HT1080 (cell line): ENCODE measurements around the gene TNFAIP8. TPM values are rescaled to one million over a fixed set of nuclear protein-coding genes. Genes with fewer than 3 reads are reported as not detected.

ENCODE experiments used
- DNase-seq: peaks from one replicate; pipeline ENCODE4 v3.0.0-alpha.2; 2015; ENCODE audit warnings: low read depth
- total RNA-seq: library from RNA; depleted of rRNA; stranded (reverse); fragments of >200 nt; shearing (Covaris generic); gene quantifications from 2 replicates; pipeline ENCODE4 v1.2.3, GENCODE V29; 2014

TNFAIP8 gene
- total RNA-seq, 1 experiment from 2014 or later: 26.7 TPM

DNA sequence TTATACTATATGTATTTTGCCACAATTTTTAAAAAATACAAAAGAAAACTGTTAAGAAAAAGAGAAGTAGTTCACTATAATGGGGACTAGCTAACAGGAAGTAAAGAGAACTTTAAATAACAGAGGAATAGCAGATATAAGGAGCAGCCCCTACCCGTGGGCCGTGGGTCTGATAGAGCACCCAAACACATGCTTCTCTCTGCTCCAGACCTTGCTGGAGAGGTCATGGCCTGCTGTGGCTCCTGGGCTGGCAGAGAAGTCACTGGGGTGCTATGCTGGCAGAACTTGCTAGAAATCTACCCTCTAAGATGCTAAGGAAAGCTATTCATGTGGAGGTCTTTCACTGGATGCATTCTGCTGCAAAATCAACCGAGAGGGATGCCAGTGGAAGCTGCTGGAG is 10.0 kb upstream of the TNFAIP8 start:
- no peak for DNase-seq

DNA sequence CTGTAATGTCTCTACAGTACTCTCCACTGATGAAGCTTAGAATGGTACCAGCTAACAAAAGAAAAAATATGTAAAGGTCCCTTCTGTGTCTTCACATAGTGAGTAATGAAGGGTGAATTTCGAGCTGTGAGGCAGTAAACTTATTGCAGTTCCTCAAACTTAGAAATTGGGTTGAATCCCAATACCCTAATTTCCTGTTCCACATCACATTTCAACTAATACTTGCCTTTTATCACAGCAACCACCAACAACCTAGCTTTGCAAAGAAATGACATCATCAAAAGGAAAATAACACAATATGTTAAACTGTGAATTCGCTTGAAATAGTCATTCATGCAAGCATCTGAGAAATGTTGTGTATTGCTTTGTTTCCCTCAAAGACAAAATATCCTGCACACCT is 9.4 kb upstream of the TNFAIP8 start:
- no peak for DNase-seq

- no peak for DNase-seq
Observed at GRCh38 chr5:119347574-119347973, 8.2 kb upstream of the TNFAIP8 start.

GRCh38 chr5:119347991-119348390 is 7.8 kb upstream of the TNFAIP8 start:
- no peak for DNase-seq

GRCh38 chr5:119353213-119353612 is 2.6 kb upstream of the TNFAIP8 start:
- DNase-seq: no peak

GRCh38 chr5:119353686-119354366 is 2.0 kb upstream of the TNFAIP8 start:
- no peak for DNase-seq

DNA sequence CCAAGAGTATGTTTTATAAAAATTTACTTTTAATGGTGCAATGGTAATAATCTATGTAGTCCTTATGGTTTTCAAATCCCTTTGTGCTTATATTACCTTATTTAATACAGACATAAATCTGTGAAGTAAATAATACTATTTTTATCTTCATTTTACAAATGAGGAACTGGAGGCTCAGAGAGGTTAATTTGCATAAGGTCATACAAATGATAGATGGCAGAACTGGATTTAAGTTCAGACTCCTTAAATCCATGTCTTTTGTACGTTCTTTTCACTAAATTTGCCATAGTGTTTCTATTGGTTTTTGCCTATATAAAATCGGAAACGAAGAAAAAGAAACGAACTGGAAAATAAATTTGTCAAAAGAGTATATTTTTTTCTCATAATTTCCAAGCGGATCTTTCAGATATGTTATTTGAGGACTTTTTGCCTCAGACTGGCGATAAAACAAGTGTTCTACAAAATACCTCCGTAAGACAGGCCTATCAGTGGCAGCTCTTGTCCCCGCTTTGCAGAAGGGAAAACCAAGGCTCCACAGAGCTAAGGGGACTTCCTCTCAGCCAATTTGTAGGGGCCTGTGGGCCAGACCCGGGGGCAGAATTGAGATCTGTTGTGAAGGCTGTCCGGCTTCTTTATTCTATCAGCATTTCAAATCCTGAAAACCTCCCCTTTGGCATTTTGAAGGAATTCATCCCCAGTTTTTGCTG is 1.1 kb upstream of the TNFAIP8 start:
- DNase-seq: no peak

DNA sequence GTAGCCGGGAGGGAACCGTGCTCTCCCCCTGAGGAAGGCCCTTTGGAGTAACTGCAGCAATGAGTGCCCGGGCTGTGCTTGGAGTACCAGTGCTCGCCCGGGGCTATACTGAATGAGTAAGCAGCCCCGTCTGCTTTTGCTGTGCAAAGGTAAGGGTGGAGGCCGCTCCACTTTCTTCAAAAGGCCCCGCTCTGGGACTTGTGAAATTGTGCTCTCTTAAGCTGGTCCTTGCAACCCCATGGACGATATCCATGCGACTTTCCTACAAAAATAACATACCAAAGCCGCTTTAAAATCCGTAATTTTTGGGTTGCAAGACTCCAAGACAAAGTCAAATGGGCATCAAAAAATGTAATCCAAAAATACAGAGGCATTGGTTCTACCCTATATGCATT is 578 bp upstream of the TNFAIP8 start:
- no peak for DNase-seq

- no peak for DNase-seq
Observed at GRCh38 chr5:119356612-119357188, 881 bp downstream of the TNFAIP8 start.

- no peak for DNase-seq
Observed at GRCh38 chr5:119357270-119357669, 1.5 kb downstream of the TNFAIP8 start.

- no peak for DNase-seq
Observed at GRCh38 chr5:119357808-119358529, 2.1 kb downstream of the TNFAIP8 start.

DNA sequence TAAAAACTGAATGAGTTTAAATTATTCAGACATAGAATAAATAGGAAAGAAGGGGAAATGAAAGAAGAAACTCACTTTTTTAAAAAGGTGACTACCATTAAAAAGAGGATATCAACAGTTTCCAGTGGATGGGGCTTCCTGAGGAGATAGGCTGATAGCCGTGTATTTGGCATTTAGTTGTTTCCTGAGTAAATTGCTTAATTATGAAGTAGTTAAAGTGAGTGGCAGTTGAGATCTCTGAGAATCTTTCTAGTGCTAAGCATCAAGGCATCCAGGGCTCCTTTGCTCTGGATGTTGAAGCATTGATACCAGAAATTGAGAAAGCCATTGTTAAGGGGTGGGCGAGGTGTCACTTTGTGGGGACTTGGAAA is 2.7 kb downstream of the TNFAIP8 start:
- no peak for DNase-seq

- no peak for DNase-seq
Observed at GRCh38 chr5:119358901-119359603, 3.2 kb downstream of the TNFAIP8 start.

DNA sequence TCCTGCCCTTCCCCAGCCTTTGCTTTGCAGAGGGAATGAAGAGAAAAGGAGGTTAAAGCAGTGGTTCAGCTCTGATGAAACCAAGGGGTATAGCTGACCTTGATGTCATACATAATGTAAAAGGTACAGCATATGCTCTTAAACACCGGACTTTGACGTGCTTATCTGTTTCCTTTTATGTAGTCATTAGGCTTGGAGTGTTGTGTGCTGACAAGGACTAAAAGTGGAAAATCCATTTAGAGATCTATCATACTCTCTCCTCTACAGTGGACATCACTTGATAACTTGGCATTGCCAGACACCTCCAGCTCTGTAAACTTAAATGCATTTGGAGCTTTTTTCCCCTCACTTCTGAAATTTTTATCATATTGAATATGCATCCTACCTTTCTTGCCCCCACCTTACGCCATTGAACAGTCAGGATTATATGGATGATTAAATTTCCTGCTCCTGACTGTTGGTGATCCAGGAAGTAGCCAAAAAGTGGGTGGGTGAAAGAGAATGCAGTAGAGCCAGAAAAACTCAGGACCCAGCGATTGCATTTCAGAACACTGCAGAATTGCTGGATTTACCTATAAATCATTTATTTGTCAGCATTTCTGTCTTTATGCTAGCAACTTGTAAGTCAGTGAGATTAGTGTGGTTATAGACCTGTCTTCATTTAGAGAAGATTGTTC is 4.1 kb downstream of the TNFAIP8 start:
- no peak for DNase-seq

GRCh38 chr5:119360905-119361593 is 5.2 kb downstream of the TNFAIP8 start:
- no peak for DNase-seq

GRCh38 chr5:119361594-119362125 is 5.8 kb downstream of the TNFAIP8 start:
- DNase-seq: no peak

DNA sequence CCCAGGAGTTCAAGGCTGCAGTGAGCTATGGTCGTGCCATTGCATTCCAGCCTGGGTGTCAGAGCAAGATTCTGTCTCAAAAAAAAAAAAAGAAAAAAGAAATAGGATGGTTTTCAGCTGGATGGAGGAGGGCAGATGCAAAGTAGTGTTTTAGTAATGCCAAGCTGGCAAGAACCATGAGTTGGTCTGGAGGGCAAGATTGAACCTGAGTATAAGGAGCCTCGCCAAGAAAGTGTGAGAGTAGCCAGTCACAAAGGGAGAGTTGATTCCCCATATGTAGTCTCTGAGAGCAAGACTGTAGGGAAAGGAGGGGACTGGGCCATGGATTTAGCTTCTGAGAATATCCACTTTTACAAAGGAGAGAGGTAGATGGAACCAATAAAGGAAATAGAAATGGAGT is 6.9 kb downstream of the TNFAIP8 start:
- no peak for DNase-seq

GRCh38 chr5:119363271-119363670 is 7.5 kb downstream of the TNFAIP8 start:
- no peak for DNase-seq

DNA sequence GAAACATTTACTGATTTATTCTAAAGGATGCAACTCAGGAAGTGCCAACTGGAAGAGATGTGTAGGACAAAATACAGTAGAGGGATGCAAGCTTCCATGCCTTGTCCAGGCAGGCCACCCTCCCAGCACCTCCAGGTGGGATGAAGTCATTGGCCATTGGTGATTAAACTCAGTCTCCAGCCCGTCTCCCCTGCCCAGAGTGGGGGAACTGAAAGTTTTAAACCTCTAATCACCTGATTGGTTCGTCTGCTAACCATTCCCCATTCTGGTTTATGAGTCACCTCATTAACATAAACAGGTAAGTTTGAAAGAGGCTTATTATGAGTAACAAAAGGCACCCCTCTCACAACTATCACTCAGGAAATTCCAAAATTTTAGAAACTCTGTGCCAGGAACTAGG is 8.1 kb downstream of the TNFAIP8 start:
- no peak for DNase-seq
